IPS-20b (cell line): ENCODE results near the gene SLK.
A peak's percentile ranks its signal among the peaks of the same experiment; 100 is the strongest.

Experiments
- H3K27ac ChIP-seq: one replicate; pipeline ENCODE4 v1.5.1; 2013; ENCODE audit warnings: low read length
- H3K27me3 ChIP-seq: 2 replicates; pipeline ENCODE4 v1.6.1; 2013; ENCODE audit warnings: mild to moderate bottlenecking, low read length, inconsistent platforms; ENCODE audit not compliant: insufficient read depth
- H3K36me3 ChIP-seq: 2 replicates; pipeline ENCODE4 v1.6.1; 2013; ENCODE audit warnings: low read depth, mild to moderate bottlenecking, inconsistent platforms, low read length, moderate library complexity; ENCODE audit not compliant: insufficient read depth
- H3K4me1 ChIP-seq: 2 replicates; pipeline ENCODE4 v1.6.1; 2013; ENCODE audit warnings: mild to moderate bottlenecking, control low read depth, inconsistent platforms, low read length, moderate library complexity; ENCODE audit not compliant: insufficient read depth
- H3K4me3 ChIP-seq: 2 replicates; pipeline ENCODE4 v1.5.1; 2013; ENCODE audit warnings: mild to moderate bottlenecking, low read length, inconsistent platforms
- H3K9ac ChIP-seq: 2 replicates; pipeline ENCODE4 v1.6.1; 2013; ENCODE audit warnings: low read depth, mild to moderate bottlenecking, inconsistent platforms, low read length, moderate library complexity
- H3K9me3 ChIP-seq: 2 replicates; pipeline ENCODE4 v1.6.1; 2013; ENCODE audit warnings: mild to moderate bottlenecking, low read depth, low read length, inconsistent platforms; ENCODE audit not compliant: insufficient read depth

SLK gene

DNA sequence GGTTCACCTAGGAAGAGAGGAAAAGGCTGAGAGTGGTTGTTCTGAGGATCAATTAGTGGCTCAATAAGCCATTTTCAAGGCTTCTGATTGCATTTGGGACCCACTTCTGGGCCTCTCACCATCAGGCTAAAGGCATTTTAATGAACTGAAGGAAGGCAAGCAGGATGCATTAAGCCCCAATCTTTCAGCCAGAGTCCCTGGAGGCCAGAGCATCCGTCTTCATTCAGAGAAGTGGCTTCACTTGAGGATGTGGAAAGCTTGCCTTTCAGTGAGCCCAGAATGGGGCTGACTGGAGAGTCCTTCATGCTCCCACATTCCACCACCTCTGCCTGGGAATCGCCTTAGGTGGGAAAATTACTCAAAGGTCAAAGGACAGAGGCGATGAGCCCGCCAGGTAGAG is 76.9 kb downstream of the SLK start:
- H3K9me3 ChIP-seq, result no peaks in the 10 kb centered on the region
- H3K4me3 ChIP-seq, result no peak overlapping the region
- no peaks in the 10 kb centered on the region for H3K4me1 ChIP-seq
- H3K27me3 ChIP-seq, result no peaks in the 10 kb centered on the region
- H3K36me3 ChIP-seq, result no peaks in the 10 kb centered on the region
- H3K9ac ChIP-seq, result no peak overlapping the region
- H3K27ac ChIP-seq, result no peak overlapping the region

DNA sequence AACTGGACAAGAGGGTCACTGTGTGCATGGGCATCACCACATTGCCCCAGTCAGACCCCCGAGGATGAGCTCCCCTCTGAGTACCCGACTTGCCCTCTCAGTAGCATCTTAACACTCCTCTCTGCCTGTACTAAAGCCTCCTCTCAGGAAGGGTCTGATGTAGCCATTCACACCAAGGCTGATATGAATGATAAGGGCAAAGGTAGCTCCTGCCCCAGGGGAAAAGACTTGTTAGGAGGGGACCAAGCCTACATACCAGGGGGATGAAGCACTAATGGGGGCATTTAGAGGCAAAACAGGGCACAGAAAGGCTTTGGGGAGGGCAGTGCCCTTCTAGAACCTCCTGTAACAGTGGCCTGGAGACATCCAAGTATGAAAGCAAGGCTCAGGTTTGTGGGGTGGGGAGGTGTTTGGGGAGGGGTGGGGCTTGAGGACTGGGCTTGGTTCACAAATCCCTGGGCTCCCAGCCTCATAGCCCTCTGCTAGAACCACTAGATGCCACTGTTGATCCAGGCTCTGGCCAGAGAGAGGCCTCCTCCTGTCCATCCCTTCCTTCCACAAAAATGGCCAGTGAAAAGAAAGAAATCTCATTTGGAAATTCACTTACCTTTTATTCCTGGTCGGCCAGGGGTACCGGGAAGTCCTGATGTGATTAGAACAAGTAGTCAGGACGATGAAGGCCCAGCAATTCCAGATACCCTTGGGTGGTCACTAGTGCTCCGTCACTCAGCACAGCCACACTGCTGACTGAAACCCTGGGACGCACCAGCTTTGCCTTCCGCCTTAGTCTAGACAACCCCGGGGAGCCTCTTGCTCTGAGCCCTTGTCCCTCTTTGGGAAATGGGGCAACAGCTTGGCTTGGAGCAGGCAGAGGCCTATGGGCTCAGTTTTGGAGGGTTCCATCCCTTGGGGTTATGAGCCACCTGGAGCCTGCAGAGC is 78.5 kb downstream of the SLK start:
- Histone ChIP-seq H3K36me3 (no peaks in the 10 kb centered on the region), H3K27ac (no peak overlapping the region), H3K4me1 (no peaks in the 10 kb centered on the region), H3K27me3 (no peaks in the 10 kb centered on the region), H3K9ac (no peak overlapping the region), H3K9me3 (no peaks in the 10 kb centered on the region), H3K4me3 (no peak overlapping the region)

DNA sequence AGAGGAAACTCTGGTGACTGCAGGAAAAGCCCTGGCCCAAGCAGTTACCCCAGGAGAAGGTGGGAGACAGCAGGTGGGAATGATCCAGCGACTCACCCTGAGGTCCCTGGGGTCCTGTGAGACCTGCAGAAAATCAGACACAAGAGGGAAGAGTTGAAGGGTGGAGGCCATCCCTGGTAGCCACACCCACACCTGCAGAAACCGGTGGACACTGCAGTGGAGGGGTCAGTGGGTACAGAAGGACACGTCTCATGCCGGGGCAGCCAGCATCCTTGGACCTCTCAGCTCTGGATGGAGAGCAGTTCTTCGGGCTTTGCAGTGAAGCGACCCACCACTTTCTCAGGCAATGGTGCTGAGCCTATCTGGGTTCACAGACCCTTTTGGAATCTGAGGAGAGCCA is 79.7 kb downstream of the SLK start:
- no peaks in the 10 kb centered on the region for H3K4me1 ChIP-seq
- no peaks in the 10 kb centered on the region for H3K36me3 ChIP-seq
- no peak overlapping the region for H3K4me3 ChIP-seq
- no peaks in the 10 kb centered on the region for H3K27me3 ChIP-seq
- no peak overlapping the region for H3K27ac ChIP-seq
- H3K9me3 ChIP-seq, result no peaks in the 10 kb centered on the region
- no peak overlapping the region for H3K9ac ChIP-seq

DNA sequence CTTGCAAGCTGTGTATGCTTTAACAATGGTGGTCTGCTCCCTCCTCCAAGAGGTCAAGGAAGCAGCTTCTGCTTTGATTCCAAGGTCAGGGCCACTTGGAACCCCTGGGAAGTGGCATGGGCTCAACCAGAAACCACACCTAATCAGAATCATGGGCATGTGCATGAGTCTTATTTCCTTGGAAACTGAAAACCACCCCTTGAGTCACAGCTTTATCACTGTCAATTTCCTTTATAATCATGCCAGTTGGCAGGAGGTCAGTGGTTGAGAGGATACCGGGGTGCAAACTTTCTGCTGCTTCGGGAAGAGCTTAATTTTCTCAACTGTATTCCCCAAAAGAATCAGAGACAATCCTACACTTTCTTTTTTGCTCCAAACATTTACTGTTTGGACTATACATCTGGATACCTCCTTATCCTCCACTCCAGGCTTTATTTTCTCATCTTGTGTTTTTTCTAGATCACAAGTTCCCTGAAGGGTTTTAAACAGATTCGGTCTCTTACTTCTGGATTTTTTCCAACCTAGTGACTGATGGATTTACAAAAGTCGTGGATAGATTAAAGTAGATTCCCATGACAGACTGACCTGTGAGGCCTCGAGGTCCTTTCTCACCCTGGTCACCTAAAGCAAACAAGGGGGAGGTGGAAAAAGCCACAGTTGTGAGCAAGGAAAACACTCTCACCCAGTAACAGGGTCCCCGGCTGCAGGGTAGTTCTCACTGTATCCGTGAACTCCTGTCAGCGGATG is 82.7 kb downstream of the SLK start:
- Histone ChIP-seq H3K4me1 (0 out of 2 replicates have a peak, but pooled peaks cover 2% of the 10 kb centered on the region), H3K4me3 (no peak overlapping the region), H3K27ac (no peak overlapping the region), H3K27me3 (no peaks in the 10 kb centered on the region), H3K36me3 (no peaks in the 10 kb centered on the region), H3K9ac (no peak overlapping the region), H3K9me3 (no peaks in the 10 kb centered on the region)

DNA sequence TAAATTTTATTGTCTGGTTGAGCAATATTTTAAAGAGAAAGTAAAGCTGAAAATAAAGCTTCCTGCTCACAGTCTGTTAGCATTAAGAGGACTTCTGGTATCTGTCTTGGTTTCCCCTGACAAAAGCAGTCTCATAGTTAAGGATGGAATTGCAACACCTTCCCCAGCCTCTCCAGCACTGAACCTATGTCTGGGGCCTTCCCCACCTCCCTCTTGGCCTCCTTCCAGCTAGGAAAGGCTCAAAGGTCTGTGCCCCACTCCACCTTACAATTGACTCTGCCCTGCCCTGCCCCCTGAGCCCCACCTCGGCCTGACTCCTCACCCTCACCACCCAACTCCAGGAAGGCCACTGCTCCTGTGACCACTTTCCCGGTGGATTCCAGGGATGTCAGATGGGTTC is 85.5 kb downstream of the SLK start:
- peaks cover 4% of the 10 kb centered on the region; the same call in 1 of the 2 replicates for H3K4me1 ChIP-seq
- H3K36me3 ChIP-seq, result no peaks in the 10 kb centered on the region
- H3K27ac ChIP-seq, result no peak overlapping the region
- no peak overlapping the region for H3K4me3 ChIP-seq
- no peak overlapping the region for H3K9ac ChIP-seq
- no peaks in the 10 kb centered on the region for H3K27me3 ChIP-seq
- no peaks in the 10 kb centered on the region for H3K9me3 ChIP-seq

DNA sequence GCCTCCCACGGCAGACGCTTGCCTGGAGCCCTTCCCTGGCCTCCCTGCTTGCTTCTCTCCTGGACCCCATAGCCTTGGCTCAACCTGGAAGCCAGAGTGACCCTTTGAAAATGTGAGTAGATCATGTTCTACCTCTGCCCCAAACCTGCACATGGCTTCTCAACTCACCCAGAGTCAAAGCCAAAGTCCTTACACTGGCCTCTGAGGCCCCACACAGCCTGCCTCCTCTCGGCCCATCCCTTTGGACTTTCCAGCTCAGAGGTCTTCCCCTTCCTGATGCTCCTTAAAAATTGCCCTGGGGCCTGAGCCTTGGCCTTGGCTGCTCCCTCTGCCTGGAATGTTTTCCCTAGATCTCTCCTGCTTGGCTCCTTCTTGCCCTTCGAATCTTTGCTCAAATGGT is 86.3 kb downstream of the SLK start:
- H3K27ac ChIP-seq, result no peak overlapping the region

DNA sequence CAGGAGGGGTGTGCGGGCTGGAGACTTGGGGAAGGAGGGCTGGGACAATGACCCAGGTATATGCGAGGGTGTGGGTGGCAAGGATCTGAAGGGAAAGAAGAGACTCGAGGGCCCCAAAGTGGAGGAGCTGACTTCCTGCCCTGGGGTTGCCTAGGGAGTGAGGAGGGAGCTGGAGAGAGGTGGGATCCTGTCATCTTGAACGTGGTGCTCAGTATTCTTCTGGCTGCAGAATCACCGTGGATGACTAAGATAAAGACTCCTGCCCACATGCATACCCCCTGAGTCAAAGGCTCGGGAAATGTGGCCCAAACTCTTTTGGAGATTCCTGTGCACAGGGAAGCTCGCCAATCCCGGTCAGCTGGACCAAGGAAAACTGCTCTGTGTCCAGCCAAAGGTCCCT is 87.5 kb downstream of the SLK start:
- Histone ChIP-seq H3K36me3 (no peaks in the 10 kb centered on the region), H3K4me1 (peaks cover 18% of the 10 kb centered on the region), H3K27me3 (no peaks in the 10 kb centered on the region), H3K4me3 (no peak overlapping the region), H3K9me3 (no peaks in the 10 kb centered on the region), H3K9ac (no peak overlapping the region), H3K27ac (no peak overlapping the region)

More for the DNA sequence above, 86.3 kb downstream of the SLK start:
- peaks cover 10% of the 10 kb centered on the region; the same call in 1 of the 2 replicates for H3K4me1 ChIP-seq
- no peak overlapping the region for H3K4me3 ChIP-seq
- H3K9me3 ChIP-seq, result no peaks in the 10 kb centered on the region
- H3K9ac ChIP-seq, result no peak overlapping the region
- no peaks in the 10 kb centered on the region for H3K27me3 ChIP-seq
- H3K36me3 ChIP-seq, result no peaks in the 10 kb centered on the region

DNA sequence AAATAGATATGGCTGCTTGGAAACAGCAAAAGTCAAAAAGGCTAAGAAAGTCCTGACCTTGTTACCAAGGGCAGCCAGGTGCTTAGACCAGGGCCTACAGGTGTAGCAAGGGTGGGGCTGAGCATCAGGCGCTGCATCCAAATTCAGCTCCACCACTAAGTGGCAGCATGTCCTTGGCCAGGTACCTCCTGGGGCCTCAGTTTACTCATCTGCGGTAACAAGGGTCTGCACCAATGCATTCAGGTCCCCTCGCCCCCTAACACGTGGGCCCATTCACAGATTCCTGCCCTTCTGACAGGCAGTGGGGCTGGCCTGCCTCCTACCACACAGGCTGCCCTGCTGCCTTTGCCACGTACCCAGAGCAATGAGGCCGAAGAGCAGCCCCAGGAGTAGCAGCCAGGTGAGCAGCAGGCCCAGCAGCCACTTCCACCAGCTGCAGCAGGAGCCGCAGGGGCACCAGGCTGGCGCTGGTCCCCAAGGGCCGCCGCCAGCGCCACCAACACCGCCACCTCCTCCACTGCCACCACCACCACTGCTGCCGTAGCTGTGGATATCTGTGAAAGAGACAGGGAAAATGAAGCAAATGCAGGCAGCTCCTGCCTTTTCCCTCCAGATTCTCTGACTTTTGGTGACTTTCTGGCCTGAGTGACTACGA is 89.8 kb downstream of the SLK start:
- Histone ChIP-seq H3K9me3 (no peaks in the 10 kb centered on the region), H3K27me3 (no peaks in the 10 kb centered on the region), H3K27ac (no peak overlapping the region), H3K9ac (0 out of 2 replicates have a peak overlapping the region, but pooled peaks have one; percentile 30), H3K4me1 (peaks cover 26% of the 10 kb centered on the region), H3K36me3 (no peaks in the 10 kb centered on the region), H3K4me3 (no peak overlapping the region)

DNA sequence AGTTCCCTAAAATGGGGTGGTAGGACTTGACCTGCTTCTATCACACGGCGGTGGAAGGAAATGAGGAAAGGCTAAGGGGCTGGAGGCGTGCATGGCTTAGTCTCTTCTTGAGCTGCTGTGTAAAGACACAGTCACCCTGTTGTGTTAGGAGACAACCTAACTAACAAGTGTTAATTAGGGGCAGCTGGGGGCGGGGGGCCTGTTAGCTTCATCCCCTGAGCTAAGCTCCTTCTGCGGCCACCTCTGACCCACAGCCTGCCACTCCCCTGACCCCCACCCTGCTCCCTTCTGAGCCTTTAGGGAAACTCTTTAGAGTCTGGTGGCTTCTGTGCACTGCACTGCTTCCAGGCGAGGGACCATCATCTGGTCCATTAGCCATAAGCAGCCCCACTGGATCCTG is 90.8 kb downstream of the SLK start:
- Histone ChIP-seq H3K27me3 (no peaks in the 10 kb centered on the region), H3K4me3 (no peak overlapping the region), H3K9ac (peak overlapping the region; percentile 30; the same call in 1 of the 2 replicates), H3K36me3 (no peaks in the 10 kb centered on the region), H3K9me3 (no peaks in the 10 kb centered on the region), H3K27ac (no peak overlapping the region), H3K4me1 (peaks cover 26% of the 10 kb centered on the region)

DNA sequence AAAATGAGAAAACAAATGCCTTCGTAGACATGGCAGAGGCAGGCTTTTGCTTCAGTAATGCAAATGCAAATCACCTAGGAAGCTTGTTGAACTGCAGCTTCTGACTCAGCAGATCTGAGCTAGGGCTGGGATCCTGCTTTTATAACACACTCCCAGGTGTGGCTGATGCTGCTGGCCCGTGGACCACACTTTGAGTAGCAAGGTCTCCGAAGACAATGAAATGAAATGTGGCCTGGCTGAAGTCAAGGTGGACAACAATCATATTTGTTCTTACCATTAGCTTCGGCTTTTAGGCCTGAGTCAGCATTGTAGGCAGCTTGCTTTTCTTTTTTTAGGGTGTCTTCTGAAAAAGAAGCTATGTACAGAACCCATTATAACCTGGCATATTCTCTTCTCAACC is 92.4 kb downstream of the SLK start:
- no peak overlapping the region for H3K4me3 ChIP-seq
- no peaks in the 10 kb centered on the region for H3K36me3 ChIP-seq
- H3K27me3 ChIP-seq, result no peaks in the 10 kb centered on the region
- H3K9ac ChIP-seq, result peak overlapping the region; percentile 60; the same call in 1 of the 2 replicates
- H3K9me3 ChIP-seq, result no peaks in the 10 kb centered on the region
- H3K27ac ChIP-seq, result peak overlapping the region; percentile 85
- H3K4me1 ChIP-seq, result peaks cover 26% of the 10 kb centered on the region

DNA sequence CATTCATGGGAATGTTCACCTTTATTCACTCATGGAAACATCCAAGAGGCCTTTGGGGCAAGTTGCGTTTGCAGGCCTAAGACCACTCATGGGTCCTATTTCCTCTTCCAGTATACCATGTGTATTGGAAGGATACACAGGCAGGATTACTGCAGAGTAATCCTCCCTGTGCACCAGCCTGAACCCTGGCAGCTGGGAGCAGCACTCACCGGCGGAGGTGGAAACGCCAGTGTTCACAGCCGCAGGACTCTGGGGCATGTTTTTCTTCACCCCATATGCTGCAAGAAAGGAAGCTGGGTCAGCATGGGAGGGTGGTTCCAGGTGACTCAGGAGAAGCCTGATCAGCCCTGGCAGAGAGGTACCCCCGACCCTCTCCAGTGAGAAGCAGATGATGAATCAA is 94.3 kb downstream of the SLK start:
- Histone ChIP-seq H3K36me3 (no peaks in the 10 kb centered on the region), H3K4me3 (no peak overlapping the region), H3K27me3 (no peaks in the 10 kb centered on the region), H3K9ac (no peak overlapping the region), H3K9me3 (no peaks in the 10 kb centered on the region), H3K27ac (no peak overlapping the region), H3K4me1 (peaks cover 25% of the 10 kb centered on the region)
